H1 (cell line): ENCODE results near the gene PHOSPHO2. TPM values are rescaled to one million over a fixed set of nuclear protein-coding genes. Genes with fewer than 3 reads are reported as not detected.
A peak's percentile ranks its signal among the peaks of the same experiment; 100 is the strongest.

Experiments used
- EGR1 ChIP-seq: IDR thresholded peaks from 2 replicates; pipeline ENCODE4 v1.6.1; 2011; ENCODE audit warnings: low read depth, low read length, borderline replicate concordance
- KDM1A ChIP-seq: fragments of 200-600, 300-600 bp; sonication (generic); IDR thresholded peaks from 2 replicates; pipeline ENCODE4 v1.7.1; 2016; ENCODE audit warnings: mild to moderate bottlenecking, low read length, borderline replicate concordance
- polyA plus RNA-seq, 7 experiments: library from polyadenylated mRNA; depleted of rRNA in 3 of 7; stranded (reverse) in 5 of 7; unstranded in 2 of 7; fragments of >200 nt in 5 of 7; fragments of 200-250 nt in 2 of 7; gene quantifications; 1 replicate in 5 of 7; 2 replicates in 1 of 7; 4 replicates in 1 of 7; pipeline versions ENCODE4 v1.2.1 to v1.2.3, GENCODE V29; 2011 to 2013; ENCODE audit warnings: missing spikeins in 2 of 7, mixed read lengths in 2 of 7
- total RNA-seq: library from RNA; stranded (reverse); fragmentation: NEBNext Ultra II Directional; extraction: Animal tissue kit (Norgen Biotek cat#: 25700); gene quantifications from 2 replicates; pipeline ENCODE4 v1.2.1, GENCODE V29; 2021
- TF ChIP-seq, protein P1 (sequence below): IDR thresholded peaks from 2 replicates; pipeline ENCODE4 v1.6.1; 2011; ENCODE audit warnings: low read length, improper control_type of control experiment

Gene PHOSPHO2
- total and polyA plus RNA-seq, 2 of the 8 experiments (the other 6 are each of a cell fraction or from before 2014, with no cell fraction given), result 2.4 to 8.5 TPM

DNA sequence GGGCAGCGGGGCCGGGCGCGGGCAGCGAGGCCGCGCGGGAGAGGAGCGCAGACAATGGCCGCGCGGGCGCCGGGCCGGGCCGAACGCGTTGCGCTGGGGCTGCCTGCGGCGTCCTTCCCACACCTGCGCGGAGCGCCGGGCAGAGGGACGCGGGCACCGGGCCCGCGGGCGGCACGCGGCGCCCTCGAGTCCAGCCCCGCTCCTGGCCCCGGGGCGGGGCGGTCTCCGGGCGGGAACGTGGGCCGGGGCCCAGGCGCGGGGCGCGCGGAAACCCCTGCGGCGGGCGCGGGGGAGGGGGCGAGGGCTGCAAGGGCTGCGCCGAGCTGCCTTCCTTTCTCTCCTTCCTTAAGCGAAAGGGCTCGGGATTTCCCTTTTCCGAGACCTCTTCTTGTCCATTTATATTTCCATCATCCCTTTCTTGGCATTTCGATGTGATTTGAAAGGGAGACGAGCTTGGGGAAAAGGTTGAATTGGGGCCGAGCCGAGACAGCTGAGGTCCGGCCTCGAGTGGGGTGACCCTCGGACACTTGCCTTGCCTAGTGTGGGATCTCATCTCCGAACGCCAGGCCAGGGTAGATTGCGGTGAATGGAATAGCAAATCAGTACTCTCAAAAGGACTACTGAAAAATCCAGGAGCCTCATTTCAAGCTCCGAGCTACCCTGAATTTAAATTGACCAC lies 40.0 kb downstream of the PHOSPHO2 start (continued):
- TF ChIP-seq, protein P1, sequence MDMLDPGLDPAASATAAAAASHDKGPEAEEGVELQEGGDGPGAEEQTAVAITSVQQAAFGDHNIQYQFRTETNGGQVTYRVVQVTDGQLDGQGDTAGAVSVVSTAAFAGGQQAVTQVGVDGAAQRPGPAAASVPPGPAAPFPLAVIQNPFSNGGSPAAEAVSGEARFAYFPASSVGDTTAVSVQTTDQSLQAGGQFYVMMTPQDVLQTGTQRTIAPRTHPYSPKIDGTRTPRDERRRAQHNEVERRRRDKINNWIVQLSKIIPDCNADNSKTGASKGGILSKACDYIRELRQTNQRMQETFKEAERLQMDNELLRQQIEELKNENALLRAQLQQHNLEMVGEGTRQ, result no peak
- TF ChIP-seq EGR1 (0 out of 2 replicates have a peak, but pooled peaks have one; percentile 30), KDM1A (0 out of 2 replicates have a peak, but pooled peaks have one; percentile 32)
